Breast epithelium (tissue), 4 donors: ENCODE data around the gene DACH2. TPM values are rescaled to one million over a fixed set of nuclear protein-coding genes. Genes with fewer than 3 reads are reported as not detected.

ENCODE experiments used
- DNase-seq, 2 donors: peaks; one replicate each; pipeline ENCODE4 v3.0.0-alpha.2; 2019; ENCODE audit warnings: low spot score in 2 of 2
- H3K27ac ChIP-seq, 2 donors: fragments of 200-600 bp; sonication (generic) in 1 of 2; one replicate each; pipeline ENCODE4 v1.5.1; 2016 to 2019; ENCODE audit warnings: mild to moderate bottlenecking in 1 of 2
- H3K27me3 ChIP-seq, 2 donors: fragments of 200-600 bp; sonication (generic) in 1 of 2; one replicate each; pipeline versions ENCODE4 v1.5.1 to v1.6.0; 2017 to 2019; ENCODE audit warnings: control low read depth in 1 of 2, mild to moderate bottlenecking in 1 of 2
- H3K36me3 ChIP-seq: fragments of 200-600 bp; one replicate; pipeline ENCODE4 v1.5.1; 2019
- H3K4me1 ChIP-seq, 2 donors: fragments of 200-600 bp; sonication (generic); one replicate each; pipeline ENCODE4 v1.5.1; 2016 to 2019; ENCODE audit warnings: control low read depth in 1 of 2
- H3K4me3 ChIP-seq, 3 donors: fragments of 200-600 bp; sonication (generic); 1 replicate in 2 of 3; 2 replicates in 1 of 3; pipeline ENCODE4 v1.5.1; 2016 to 2019; ENCODE audit warnings: mild to moderate bottlenecking in 3 of 3, moderate library complexity in 2 of 3
- H3K9me3 ChIP-seq, 2 donors: fragments of 200-600 bp; sonication (generic) in 1 of 2; one replicate each; pipeline ENCODE4 v1.5.1; 2016 to 2019; ENCODE audit warnings: control low read depth in 1 of 2
- POLR2A ChIP-seq: fragments of 450-650 bp; IDR thresholded peaks from one replicate; pipeline ENCODE4 v1.6.1; 2016; ENCODE audit warnings: antibody characterized with exemption, mild to moderate bottlenecking, moderate library complexity
- POLR2AphosphoS5 ChIP-seq, 3 donors: sonication (generic); formaldehyde crosslinking; IDR thresholded peaks; one replicate each; pipeline ENCODE4 v1.6.1; 2017; ENCODE audit warnings: antibody characterized with exemption in 3 of 3
- intact Hi-C: fragments of 100-400 bp; cut with DNase I; formaldehyde crosslinking; loops from one replicate; pipeline ENCODE4 v1.15.1; 2023; ENCODE audit warnings: low total_unique reads
- total RNA-seq, 3 donors: library from RNA; depleted of rRNA; stranded (reverse); fragments of >200 nt; gene quantifications; one replicate each; pipeline ENCODE4 v1.1.0, GENCODE V29; 2016
- TF ChIP-seq, protein P1 (sequence below), 3 donors: fragments of 450-650 bp; IDR thresholded peaks; one replicate each; pipeline ENCODE4 v1.5.1; 2016 to 2017; ENCODE audit warnings: antibody characterized with exemption in 3 of 3, mild to moderate bottlenecking in 3 of 3, moderate library complexity in 3 of 3

Gene DACH2
- total RNA-seq, 3 donors from 2014 or later, result 0.29 TPM; not detected in 2

- no peak for DNase-seq
- H3K27ac ChIP-seq, result no peak overlapping the region
- no peak overlapping the region for H3K4me3 ChIP-seq
- no peak for TF ChIP-seq POLR2AphosphoS5 (IDR thresholded peaks at IDR 0.05)
- no peak for TF ChIP-seq POLR2A
- TF ChIP-seq, protein P1, sequence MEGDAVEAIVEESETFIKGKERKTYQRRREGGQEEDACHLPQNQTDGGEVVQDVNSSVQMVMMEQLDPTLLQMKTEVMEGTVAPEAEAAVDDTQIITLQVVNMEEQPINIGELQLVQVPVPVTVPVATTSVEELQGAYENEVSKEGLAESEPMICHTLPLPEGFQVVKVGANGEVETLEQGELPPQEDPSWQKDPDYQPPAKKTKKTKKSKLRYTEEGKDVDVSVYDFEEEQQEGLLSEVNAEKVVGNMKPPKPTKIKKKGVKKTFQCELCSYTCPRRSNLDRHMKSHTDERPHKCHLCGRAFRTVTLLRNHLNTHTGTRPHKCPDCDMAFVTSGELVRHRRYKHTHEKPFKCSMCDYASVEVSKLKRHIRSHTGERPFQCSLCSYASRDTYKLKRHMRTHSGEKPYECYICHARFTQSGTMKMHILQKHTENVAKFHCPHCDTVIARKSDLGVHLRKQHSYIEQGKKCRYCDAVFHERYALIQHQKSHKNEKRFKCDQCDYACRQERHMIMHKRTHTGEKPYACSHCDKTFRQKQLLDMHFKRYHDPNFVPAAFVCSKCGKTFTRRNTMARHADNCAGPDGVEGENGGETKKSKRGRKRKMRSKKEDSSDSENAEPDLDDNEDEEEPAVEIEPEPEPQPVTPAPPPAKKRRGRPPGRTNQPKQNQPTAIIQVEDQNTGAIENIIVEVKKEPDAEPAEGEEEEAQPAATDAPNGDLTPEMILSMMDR (IDR thresholded peaks at IDR 0.05), result no peak
- H3K27me3 ChIP-seq, result peaks cover 0 to 33% of the 10 kb centered on the region in 2 donors
- H3K4me1 ChIP-seq, result no peaks in the 10 kb centered on the region
- H3K36me3 ChIP-seq, result no peaks in the 10 kb centered on the region
- no peaks in the 10 kb centered on the region for H3K9me3 ChIP-seq
- intact Hi-C loops, result no loop called here
Measured at GRCh38 chrX:86133761-86134160, 14.5 kb upstream of the DACH2 start.

GRCh38 chrX:86137071-86137470 is 11.2 kb upstream of the DACH2 start:
- Histone ChIP-seq H3K4me3 (no peak overlapping the region), H3K36me3 (no peaks in the 10 kb centered on the region), H3K9me3 (no peaks in the 10 kb centered on the region), H3K27me3 (peaks cover 0 to 20% of the 10 kb centered on the region in 2 donors), H3K27ac (no peak overlapping the region), H3K4me1 (no peaks in the 10 kb centered on the region)
- no peak for DNase-seq
- TF ChIP-seq POLR2AphosphoS5 (IDR thresholded peaks at IDR 0.05) (no peak), POLR2A (no peak)
- TF ChIP-seq, protein P1 (IDR thresholded peaks at IDR 0.05), result no peak
- intact Hi-C loops, result no loop called here

- Histone ChIP-seq H3K27me3 (peaks cover 0 to 10% of the 10 kb centered on the region in 2 donors), H3K36me3 (no peaks in the 10 kb centered on the region), H3K4me1 (no peaks in the 10 kb centered on the region), H3K9me3 (no peaks in the 10 kb centered on the region), H3K4me3 (no peak overlapping the region), H3K27ac (no peak overlapping the region)
- no peak for TF ChIP-seq POLR2A
- TF ChIP-seq POLR2AphosphoS5 (IDR thresholded peaks at IDR 0.05), result no peak
- TF ChIP-seq, protein P1 (IDR thresholded peaks at IDR 0.05), result no peak
- intact Hi-C loops, result loop anchor here (5.0 kb wide), 1 partner anchor 1064 kb away; no protein-coding TSS in a partner anchor
- no peak for DNase-seq
Measured at GRCh38 chrX:86141786-86142185, 6.5 kb upstream of the DACH2 start.

- intact Hi-C loops, result no loop called here
- TF ChIP-seq, protein P1 (IDR thresholded peaks at IDR 0.05), result no peak
- TF ChIP-seq POLR2A (no peak), POLR2AphosphoS5 (IDR thresholded peaks at IDR 0.05) (no peak)
- H3K36me3 ChIP-seq, result no peaks in the 10 kb centered on the region
- DNase-seq, result no peak
- peaks cover 0 to 35% of the 10 kb centered on the region in 2 donors for H3K27me3 ChIP-seq
- H3K4me3 ChIP-seq, result no peak overlapping the region
- no peaks in the 10 kb centered on the region for H3K9me3 ChIP-seq
- no peak overlapping the region for H3K27ac ChIP-seq
- H3K4me1 ChIP-seq, result no peaks in the 10 kb centered on the region
Measured at GRCh38 chrX:86146102-86146501, 2.1 kb upstream of the DACH2 start.

GRCh38 chrX:86148594-86148993 is 343 bp downstream of the DACH2 start:
- no peak for DNase-seq
- no peak overlapping the region for H3K27ac ChIP-seq
- TF ChIP-seq POLR2A (no peak), POLR2AphosphoS5 (IDR thresholded peaks at IDR 0.05) (no peak)
- TF ChIP-seq, protein P1 (IDR thresholded peaks at IDR 0.05), result no peak
- H3K4me3 ChIP-seq, result peak overlapping the region; percentile 38 to 65 (median 51)
- H3K4me1 ChIP-seq, result no peaks in the 10 kb centered on the region
- H3K9me3 ChIP-seq, result no peaks in the 10 kb centered on the region
- H3K27me3 ChIP-seq, result peaks cover 0 to 45% of the 10 kb centered on the region in 2 donors
- H3K36me3 ChIP-seq, result no peaks in the 10 kb centered on the region
- intact Hi-C loops, result no loop called here
